Endodermal cell (in vitro differentiated cells): Measurements from ENCODE around the gene SLC34A1. TPM values are rescaled to one million over a fixed set of nuclear protein-coding genes. Genes with fewer than 3 reads are reported as not detected.

Experiments used
- DNase-seq: peaks from one replicate; pipeline ENCODE4 v3.0.0-alpha.2; 2017
- H3K27ac ChIP-seq: 2 replicates; pipeline ENCODE4 v1.5.1; 2013; ENCODE audit warnings: mild to moderate bottlenecking, low read depth, low read length, moderate library complexity
- H3K27me3 ChIP-seq: 2 replicates; pipeline ENCODE4 v1.6.1; 2013; ENCODE audit warnings: mild to moderate bottlenecking, low read length, moderate library complexity; ENCODE audit not compliant: insufficient read depth, control insufficient read depth, poor library complexity, severe bottlenecking
- H3K36me3 ChIP-seq: 2 replicates; pipeline ENCODE4 v1.7.0; 2013; ENCODE audit warnings: mild to moderate bottlenecking, low read length, moderate library complexity; ENCODE audit not compliant: control insufficient read depth, insufficient read depth
- H3K4me1 ChIP-seq: one replicate; pipeline ENCODE4 v1.7.0; 2013; ENCODE audit warnings: low read length; ENCODE audit not compliant: control insufficient read depth, insufficient read depth
- H3K4me3 ChIP-seq: 2 replicates; pipeline ENCODE4 v1.5.1; 2013; ENCODE audit warnings: mild to moderate bottlenecking, low read length, moderate library complexity
- H3K9ac ChIP-seq: 2 replicates; pipeline ENCODE4 v1.6.1; 2013; ENCODE audit warnings: mild to moderate bottlenecking, low read length, moderate library complexity; ENCODE audit not compliant: poor library complexity, severe bottlenecking; ENCODE audit errors: extremely low read depth
- H3K9me3 ChIP-seq: 2 replicates; pipeline ENCODE4 v1.6.1; 2013; ENCODE audit warnings: mild to moderate bottlenecking, low read length, moderate library complexity; ENCODE audit not compliant: control insufficient read depth
- H3K27ac Mint-ChIP-seq: 2 replicates; pipeline ENCODE4 v1.8.0; 2020; ENCODE audit warnings: mixed read lengths
- H3K27me3 Mint-ChIP-seq: 2 replicates; pipeline ENCODE4 v1.8.0; 2021; ENCODE audit warnings: mild to moderate bottlenecking, mixed read lengths; ENCODE audit not compliant: insufficient read depth
- H3K36me3 Mint-ChIP-seq: 2 replicates; pipeline ENCODE4 v1.8.0; 2020; ENCODE audit warnings: low read depth, mixed read lengths
- H3K4me1 Mint-ChIP-seq: 2 replicates; pipeline ENCODE4 v1.8.0; 2020; ENCODE audit warnings: mixed read lengths
- H3K4me3 Mint-ChIP-seq: 2 replicates; pipeline ENCODE4 v1.8.0; 2020; ENCODE audit warnings: mild to moderate bottlenecking, moderate library complexity, mixed read lengths
- H3K9me3 Mint-ChIP-seq: 2 replicates; pipeline ENCODE4 v1.8.0; 2020; ENCODE audit warnings: mild to moderate bottlenecking, mixed read lengths
- CTCF ChIP-seq: fragments of 200-600 bp; sonication (generic); conservative IDR thresholded peaks from 2 replicates; pipeline ENCODE4 v1.5.0; 2021; ENCODE audit warnings: antibody characterized with exemption, mild to moderate bottlenecking
- WGBS, 2 experiments: methylation state at CpG; one replicate each; pipeline versions ENCODE4 v1.1.5 to v1.1.7; 2013; ENCODE audit warnings: missing lambda C conversion rate in 2 of 2, mixed read lengths in 1 of 2; ENCODE audit not compliant: insufficient coverage in 1 of 2, insufficient read length in 1 of 2; 5-methylcytosine and 5-hydroxymethylcytosine counted together
- total RNA-seq, 2 donors: library from RNA; stranded (reverse); fragmentation: NEBNext Ultra II Directional in 1 of 2; extraction: Animal tissue kit (Norgen Biotek cat#: 25700) in 1 of 2; gene quantifications; 2 replicates in 1 of 2; 3 replicates in 1 of 2; pipeline ENCODE4 v1.2.1, GENCODE V29; 2021

SLC34A1 gene
- total RNA-seq, 2 donors from 2014 or later, result not detected

GRCh38 chr5:177382423-177383029 is 1.7 kb upstream of the SLC34A1 start:
- H3K9me3 Mint-ChIP-seq, result no peaks in the 10 kb centered on the region
- H3K36me3 Mint-ChIP-seq, result no peaks in the 10 kb centered on the region
- no peak overlapping the region for H3K27ac Mint-ChIP-seq
- Histone ChIP-seq H3K27ac (no peak overlapping the region), H3K4me1 (no peaks in the 10 kb centered on the region), H3K9me3 (no peaks in the 10 kb centered on the region), H3K27me3 (no peaks in the 10 kb centered on the region), H3K36me3 (no peaks in the 10 kb centered on the region), H3K4me3 (no peak overlapping the region), H3K9ac (no peak overlapping the region)
- peaks cover 14% of the 10 kb centered on the region for H3K27me3 Mint-ChIP-seq
- H3K4me1 Mint-ChIP-seq, result peaks cover 5% of the 10 kb centered on the region
- WGBS, 2 experiments, result 75 to 80% methylated on average over 8 to 11 of the region's 11 CpGs
- peak; percentile 61 for TF ChIP-seq CTCF
- H3K4me3 Mint-ChIP-seq, result no peak overlapping the region
- peak; percentile 85 for DNase-seq

- DNase-seq, result no peak
- H3K9me3 ChIP-seq, result no peaks in the 10 kb centered on the region
- H3K27ac ChIP-seq, result no peak overlapping the region
- Mint-ChIP-seq H3K4me1 (peaks cover 5% of the 10 kb centered on the region), H3K4me3 (no peak overlapping the region), H3K36me3 (no peaks in the 10 kb centered on the region), H3K27ac (no peak overlapping the region), H3K9me3 (no peaks in the 10 kb centered on the region), H3K27me3 (peaks cover 18% of the 10 kb centered on the region)
- no peak for TF ChIP-seq CTCF
- WGBS, 2 experiments, result 91 to 93% methylated on average over 7 to 9 of the region's 9 CpGs
- H3K9ac ChIP-seq, result no peak overlapping the region
- no peak overlapping the region for H3K4me3 ChIP-seq
- no peaks in the 10 kb centered on the region for H3K27me3 ChIP-seq
- no peaks in the 10 kb centered on the region for H3K4me1 ChIP-seq
- no peaks in the 10 kb centered on the region for H3K36me3 ChIP-seq
Observed at GRCh38 chr5:177383181-177383580, 1.1 kb upstream of the SLC34A1 start.

- no peak overlapping the region for H3K4me3 ChIP-seq
- H3K9ac ChIP-seq, result no peak overlapping the region
- no peaks in the 10 kb centered on the region for H3K4me1 ChIP-seq
- H3K4me3 Mint-ChIP-seq, result no peak overlapping the region
- no peaks in the 10 kb centered on the region for H3K9me3 Mint-ChIP-seq
- no peak overlapping the region for H3K27ac ChIP-seq
- no peak for TF ChIP-seq CTCF
- 85 to 93% methylated on average over 3 to 11 of the region's 11 CpGs for WGBS, 2 experiments
- no peak for DNase-seq
- H3K27ac Mint-ChIP-seq, result no peak overlapping the region
- peaks cover 17% of the 10 kb centered on the region for H3K27me3 ChIP-seq
- no peaks in the 10 kb centered on the region for H3K36me3 Mint-ChIP-seq
- H3K27me3 Mint-ChIP-seq, result peaks cover 41% of the 10 kb centered on the region
- H3K4me1 Mint-ChIP-seq, result peaks cover 5% of the 10 kb centered on the region
- H3K36me3 ChIP-seq, result no peaks in the 10 kb centered on the region
- H3K9me3 ChIP-seq, result no peaks in the 10 kb centered on the region
Observed at GRCh38 chr5:177385720-177386119, 1.5 kb downstream of the SLC34A1 start.
